GM12801 (cell line): ENCODE data around the gene RHBDD1.

ENCODE experiments used
- TF ChIP-seq, protein P1 (sequence below): IDR thresholded peaks from one replicate; pipeline ENCODE4 v1.5.1; 2011; ENCODE audit warnings: control low read depth; ENCODE audit not compliant: insufficient read length; ENCODE audit errors: extremely low read depth

Gene RHBDD1

DNA sequence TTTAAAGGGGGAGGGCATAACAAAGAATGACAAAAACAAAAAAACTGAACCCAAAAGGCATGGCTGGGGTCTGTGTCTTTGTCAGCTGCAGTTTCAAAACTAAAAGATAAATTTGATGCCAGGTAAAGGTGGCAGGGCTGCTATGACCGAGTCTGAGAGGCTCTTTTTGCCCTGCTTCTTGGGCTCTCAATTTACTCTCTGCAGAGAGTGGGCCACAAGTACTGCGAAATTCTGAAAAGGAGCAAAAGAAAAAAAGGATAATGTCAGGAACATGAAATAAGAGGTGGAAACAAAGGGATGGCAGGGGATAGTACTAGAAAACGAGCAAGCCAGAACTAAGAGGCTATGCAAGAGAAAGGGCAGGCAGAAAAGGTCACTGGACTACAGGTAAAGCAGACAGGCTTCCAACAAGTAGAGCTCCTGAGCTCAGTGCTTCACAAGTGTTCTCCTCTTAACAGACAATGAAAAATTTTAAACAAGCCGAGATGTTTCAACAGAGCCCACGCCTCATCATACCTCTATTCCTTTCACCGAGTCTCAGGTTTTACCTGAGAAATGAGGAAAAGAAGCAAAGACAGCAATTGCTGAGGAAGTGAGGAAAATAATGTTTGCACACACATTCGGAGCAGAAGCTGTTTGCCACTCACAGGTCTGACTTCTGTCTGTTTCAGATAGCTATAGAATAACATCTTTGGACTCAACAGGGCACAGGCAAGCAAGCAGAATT, 43.5 kb upstream of the RHBDD1 start:
- TF ChIP-seq, protein P1, sequence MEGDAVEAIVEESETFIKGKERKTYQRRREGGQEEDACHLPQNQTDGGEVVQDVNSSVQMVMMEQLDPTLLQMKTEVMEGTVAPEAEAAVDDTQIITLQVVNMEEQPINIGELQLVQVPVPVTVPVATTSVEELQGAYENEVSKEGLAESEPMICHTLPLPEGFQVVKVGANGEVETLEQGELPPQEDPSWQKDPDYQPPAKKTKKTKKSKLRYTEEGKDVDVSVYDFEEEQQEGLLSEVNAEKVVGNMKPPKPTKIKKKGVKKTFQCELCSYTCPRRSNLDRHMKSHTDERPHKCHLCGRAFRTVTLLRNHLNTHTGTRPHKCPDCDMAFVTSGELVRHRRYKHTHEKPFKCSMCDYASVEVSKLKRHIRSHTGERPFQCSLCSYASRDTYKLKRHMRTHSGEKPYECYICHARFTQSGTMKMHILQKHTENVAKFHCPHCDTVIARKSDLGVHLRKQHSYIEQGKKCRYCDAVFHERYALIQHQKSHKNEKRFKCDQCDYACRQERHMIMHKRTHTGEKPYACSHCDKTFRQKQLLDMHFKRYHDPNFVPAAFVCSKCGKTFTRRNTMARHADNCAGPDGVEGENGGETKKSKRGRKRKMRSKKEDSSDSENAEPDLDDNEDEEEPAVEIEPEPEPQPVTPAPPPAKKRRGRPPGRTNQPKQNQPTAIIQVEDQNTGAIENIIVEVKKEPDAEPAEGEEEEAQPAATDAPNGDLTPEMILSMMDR: no peak

DNA sequence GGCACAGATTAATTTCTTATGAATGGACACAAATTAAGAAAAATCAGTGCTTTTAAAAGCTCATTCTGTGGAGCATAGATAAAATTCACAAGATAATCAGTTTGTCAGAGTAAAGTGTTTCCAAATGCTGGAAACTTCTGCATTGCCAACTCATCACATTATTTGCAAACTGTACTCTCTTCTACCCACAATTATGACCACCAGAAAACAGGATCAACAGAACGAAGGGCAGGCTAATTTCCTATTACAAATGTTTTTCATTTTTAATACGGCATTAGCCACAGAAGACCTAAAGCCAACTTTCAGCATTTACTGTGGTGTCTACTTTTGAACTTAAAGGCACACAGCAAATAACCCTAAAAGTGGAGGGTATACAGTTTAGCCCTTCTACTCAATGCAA, 42.2 kb upstream of the RHBDD1 start:
- TF ChIP-seq, protein P1: no peak

DNA sequence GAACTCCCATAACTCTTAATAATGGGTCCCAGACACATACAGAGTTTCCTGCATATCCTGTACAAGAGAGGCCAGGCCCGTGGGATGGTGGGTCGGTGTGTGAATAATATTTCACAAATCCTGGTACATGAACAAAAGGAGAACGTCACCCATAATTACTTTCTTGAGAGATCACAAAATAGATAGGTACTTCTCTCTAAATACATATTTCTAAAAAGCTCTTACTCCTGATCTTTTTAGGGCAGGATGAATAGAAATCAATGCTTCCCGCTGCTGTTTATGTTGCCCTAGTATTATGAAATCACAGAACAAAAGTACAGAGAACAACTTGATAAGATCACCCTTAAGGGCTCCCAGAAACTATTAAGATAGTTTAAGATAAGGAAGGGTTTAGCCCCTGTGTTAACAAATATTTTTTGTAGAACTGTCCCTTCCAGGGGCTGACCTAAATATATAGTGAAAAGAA, 41.6 kb upstream of the RHBDD1 start:
- TF ChIP-seq, protein P1: no peak

DNA sequence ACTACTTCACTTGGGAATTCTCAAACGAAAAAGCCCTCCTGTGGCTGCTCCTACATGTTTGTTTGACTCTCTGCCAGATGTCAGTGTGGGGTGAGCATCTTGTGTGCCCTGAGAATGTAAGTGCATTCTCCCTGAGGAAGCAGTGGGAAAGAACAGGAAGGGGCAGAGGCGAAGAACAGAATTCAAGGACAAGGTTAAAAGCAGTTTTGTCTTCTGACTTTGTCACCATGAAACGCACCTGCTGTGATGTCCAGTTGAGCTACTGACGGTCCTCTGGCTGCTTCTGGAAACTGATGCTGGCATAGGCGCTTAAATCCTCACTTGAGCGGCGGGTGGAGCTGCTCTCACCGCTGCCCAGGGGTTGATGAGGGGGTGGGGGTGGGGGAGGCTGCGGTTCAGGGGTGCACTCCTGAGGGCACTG, 41.1 kb upstream of the RHBDD1 start:
- TF ChIP-seq, protein P1: no peak

DNA sequence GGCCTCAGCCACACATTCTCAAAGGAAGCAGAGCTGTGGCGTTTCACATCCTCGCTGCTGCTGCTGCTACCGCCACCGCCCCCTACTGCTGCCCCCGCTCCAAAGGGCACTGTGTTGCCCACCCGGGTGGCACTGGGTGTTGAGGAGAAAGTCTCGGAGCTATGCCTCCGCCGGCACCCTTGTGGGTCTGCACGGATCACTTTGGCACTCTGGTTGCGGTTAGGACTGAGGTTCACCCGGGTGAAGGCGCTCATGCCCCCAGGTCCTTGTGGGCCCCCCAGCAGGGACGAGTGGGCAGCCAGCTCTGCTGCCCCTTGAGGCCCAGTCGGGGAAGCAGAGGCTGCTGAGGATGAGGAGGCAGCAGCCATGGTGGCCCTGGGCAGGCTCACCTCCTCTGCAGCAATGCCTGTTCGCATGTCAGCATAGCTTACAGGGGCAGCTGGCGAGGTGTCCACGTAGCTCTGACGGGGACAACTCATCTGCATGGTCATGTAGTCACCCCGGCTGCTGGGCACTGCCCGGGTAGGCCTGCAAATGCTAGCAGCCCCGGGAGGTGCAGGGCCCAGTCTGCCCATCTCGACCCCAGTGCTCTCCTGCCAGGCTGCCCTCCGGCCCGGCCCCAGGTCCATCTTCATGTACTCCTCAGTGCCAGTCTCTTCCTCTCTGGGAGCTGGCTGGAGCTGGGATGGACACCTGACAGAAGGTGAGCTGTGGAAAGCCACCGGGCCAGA, 40.4 kb upstream of the RHBDD1 start:
- TF ChIP-seq, protein P1: no peak

DNA sequence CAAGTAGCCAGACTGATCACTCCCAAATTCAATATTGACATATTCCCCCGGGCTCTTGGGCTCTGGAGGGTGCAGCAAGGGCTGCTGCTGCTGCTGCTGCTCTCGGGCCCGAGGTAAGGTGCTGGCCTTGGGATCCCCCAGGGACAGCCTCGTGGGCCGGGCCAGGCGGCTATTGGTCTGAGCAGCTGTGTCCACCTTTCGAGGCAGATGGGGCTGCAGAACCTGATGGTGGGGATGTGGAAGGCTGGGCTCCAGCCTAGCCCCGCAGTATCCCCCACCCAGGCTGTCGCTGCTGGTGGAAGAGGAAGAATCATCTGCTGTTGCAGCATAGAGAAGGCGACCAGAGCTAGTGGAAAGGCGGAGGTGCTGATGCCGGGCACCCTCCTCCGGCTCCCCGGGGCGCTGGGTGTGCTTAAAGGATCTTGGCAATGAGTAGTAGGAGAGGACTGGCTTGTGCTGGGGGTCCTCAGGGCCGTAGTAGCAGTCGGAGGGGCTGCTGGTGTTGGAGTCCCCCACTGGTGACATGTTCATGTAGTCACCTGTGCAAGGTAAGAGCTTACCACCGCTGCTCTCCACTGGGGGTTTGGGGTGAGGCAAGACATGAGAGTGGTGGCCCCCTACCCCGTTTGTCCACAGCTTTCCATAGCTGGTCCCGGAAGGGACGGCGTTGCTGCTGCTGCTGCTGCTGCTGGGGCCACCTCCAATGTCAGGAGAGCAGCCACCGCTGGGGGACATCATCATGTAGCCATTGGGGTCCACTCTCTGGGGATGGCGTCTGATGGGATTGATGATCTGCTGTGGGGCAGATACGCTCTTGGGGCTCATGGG, 39.6 kb upstream of the RHBDD1 start:
- TF ChIP-seq, protein P1: no peak

DNA sequence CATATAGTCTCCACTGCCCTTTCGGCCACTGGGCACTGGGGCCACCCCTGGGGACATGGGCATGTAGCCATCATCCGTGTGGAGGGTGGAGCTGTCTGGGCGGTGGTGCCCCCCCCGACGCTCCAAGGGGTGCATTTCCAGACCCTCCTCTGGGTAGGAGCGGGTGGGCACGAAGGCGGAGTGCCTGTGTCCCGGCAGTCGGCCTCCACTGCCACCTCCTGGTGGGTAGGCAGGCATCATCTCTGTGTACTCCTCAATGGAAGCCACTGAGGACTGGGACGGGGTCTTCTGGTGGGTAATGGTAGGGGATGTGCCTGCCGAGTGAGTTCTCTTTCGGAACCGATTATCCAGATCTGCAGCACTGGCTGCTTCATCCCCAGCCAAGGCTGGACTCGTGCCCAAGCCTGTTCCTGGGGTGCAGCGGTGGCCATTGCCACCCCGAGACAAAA, 39.0 kb upstream of the RHBDD1 start:
- TF ChIP-seq, protein P1: no peak
